Measurements from ENCODE around the gene TAC4. TPM values are rescaled to one million over a fixed set of nuclear protein-coding genes. Genes with fewer than 3 reads are reported as not detected.

The TAC4 gene
- total and polyA plus RNA-seq, 2 of the 13 experiments (the other 11 are each of a cell fraction or from before 2014, with no cell fraction given) = not detected

DNA sequence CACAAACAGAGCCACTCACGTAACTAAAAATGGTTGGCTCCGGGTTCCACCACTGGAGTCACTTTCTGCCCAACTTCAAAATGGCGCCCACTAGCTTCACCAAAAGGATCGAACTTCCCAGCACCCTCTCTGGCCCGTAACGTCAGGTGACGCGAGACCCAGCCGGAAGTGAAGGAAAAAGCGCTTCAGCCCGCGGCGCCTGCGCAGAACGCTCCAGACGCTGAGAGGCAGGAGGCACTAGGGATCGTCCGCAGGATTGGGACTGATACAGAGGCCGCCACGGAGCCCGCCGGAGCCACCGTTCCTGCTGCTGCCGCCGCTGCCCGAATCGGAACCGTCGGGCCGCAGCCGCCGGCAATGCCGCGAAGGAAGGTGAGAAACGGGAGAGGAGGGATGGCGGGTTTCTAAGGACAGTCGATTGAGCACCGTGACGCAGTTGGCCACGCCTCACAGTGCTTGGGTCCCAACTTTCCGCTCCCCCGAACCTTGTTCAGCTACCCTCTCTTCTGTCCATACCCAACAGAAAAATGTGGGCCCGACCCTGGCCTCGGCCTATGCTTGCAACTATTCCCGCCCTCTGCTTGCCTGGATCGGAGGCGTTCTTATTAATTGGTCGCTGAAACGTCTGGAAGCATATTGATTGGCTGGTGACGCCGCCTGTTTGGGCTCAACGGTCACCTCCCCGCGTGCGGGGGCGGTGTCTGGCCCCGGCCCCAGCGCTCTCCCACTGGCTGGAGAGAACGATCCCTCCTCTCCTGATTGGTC, 59.2 kb downstream of the TAC4 start, which contains the start of gene KAT7 (continued):
- TF ChIP-seq, protein P1, sequence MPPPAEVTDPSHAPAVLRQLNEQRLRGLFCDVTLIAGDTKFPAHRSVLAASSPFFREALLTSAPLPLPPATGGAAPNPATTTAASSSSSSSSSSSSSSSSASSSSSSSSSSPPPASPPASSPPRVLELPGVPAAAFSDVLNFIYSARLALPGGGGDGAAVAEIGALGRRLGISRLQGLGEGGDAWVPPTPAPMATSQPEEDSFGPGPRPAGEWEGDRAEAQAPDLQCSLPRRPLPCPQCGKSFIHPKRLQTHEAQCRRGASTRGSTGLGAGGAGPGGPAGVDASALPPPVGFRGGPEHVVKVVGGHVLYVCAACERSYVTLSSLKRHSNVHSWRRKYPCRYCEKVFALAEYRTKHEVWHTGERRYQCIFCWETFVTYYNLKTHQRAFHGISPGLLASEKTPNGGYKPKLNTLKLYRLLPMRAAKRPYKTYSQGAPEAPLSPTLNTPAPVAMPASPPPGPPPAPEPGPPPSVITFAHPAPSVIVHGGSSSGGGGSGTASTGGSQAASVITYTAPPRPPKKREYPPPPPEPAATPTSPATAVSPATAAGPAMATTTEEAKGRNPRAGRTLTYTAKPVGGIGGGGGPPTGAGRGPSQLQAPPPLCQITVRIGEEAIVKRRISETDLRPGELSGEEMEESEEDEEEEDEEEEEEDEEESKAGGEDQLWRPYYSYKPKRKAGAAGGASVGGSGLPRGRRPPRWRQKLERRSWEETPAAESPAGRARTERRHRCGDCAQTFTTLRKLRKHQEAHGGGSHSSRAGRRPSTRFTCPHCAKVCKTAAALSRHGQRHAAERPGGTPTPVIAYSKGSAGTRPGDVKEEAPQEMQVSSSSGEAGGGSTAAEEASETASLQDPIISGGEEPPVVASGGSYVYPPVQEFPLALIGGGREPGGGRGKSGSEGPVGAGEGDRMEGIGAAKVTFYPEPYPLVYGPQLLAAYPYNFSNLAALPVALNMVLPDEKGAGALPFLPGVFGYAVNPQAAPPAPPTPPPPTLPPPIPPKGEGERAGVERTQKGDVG (CRISPR knock-in tag; IDR thresholded peaks at IDR 0.05; ENCODE audit: borderline replicate concordance) = peak; percentile 68; the same call in 1 of the 2 replicates
- TF ChIP-seq GATA4 (IDR thresholded peaks at IDR 0.05; ENCODE audit: borderline replicate concordance, low read depth) (0 out of 2 replicates have a peak, but pooled peaks have one; percentile 47), ZNF567 (CRISPR knock-in tag; IDR thresholded peaks at IDR 0.05; ENCODE audit: borderline replicate concordance) (peak; percentile 82), PRPF4 (IDR thresholded peaks at IDR 0.05; ENCODE audit: low read depth, low read length, poor library complexity, severe bottlenecking) (no peak), HCFC1 (IDR thresholded peaks at IDR 0.05; ENCODE audit: low read depth, low read length) (peak; percentile 92), TRIM24 (CRISPR knock-in tag; IDR thresholded peaks at IDR 0.05) (no peak), ZNF83 (CRISPR knock-in tag; IDR thresholded peaks at IDR 0.05; ENCODE audit: borderline replicate concordance) (peak; percentile 92; the same call in 1 of the 2 replicates), ZFP82 (CRISPR knock-in tag; IDR thresholded peaks at IDR 0.05; ENCODE audit: borderline replicate concordance) (no peak; the same call in 1 of the 2 replicates), ZFP36L1 (CRISPR knock-in tag; IDR thresholded peaks at IDR 0.05) (peak; percentile 96), HOXD1 (CRISPR knock-in tag; IDR thresholded peaks at IDR 0.05) (peak; percentile 70), SRSF1 (optimal IDR thresholded peaks at IDR 0.05; ENCODE audit: low read depth, low read length) (peak; percentile 93), KMT2B (CRISPR knock-in tag; IDR thresholded peaks at IDR 0.05) (peak; percentile 89), MED1 (CRISPR knock-in tag; IDR thresholded peaks at IDR 0.05) (peak; percentile 39)
- TF ChIP-seq, protein P2, sequence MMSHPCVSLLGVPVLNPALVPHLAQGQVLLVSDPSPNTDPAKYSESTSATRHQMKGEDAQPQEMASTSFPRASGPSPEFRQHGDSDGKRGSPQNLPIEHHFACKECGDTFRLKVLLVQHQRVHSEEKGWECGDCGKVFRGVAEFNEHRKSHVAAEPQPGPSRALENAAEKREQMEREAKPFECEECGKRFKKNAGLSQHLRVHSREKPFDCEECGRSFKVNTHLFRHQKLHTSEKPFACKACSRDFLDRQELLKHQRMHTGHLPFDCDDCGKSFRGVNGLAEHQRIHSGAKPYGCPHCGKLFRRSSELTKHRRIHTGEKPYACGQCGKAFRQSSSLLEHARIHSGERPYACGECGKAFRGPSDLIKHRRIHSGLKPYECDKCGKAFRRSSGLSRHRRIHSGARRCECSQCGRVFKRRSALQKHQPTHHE (CRISPR knock-in tag; IDR thresholded peaks at IDR 0.05; ENCODE audit: borderline replicate concordance) = no peak; the same call in 1 of the 2 replicates
- TF ChIP-seq, protein P3, sequence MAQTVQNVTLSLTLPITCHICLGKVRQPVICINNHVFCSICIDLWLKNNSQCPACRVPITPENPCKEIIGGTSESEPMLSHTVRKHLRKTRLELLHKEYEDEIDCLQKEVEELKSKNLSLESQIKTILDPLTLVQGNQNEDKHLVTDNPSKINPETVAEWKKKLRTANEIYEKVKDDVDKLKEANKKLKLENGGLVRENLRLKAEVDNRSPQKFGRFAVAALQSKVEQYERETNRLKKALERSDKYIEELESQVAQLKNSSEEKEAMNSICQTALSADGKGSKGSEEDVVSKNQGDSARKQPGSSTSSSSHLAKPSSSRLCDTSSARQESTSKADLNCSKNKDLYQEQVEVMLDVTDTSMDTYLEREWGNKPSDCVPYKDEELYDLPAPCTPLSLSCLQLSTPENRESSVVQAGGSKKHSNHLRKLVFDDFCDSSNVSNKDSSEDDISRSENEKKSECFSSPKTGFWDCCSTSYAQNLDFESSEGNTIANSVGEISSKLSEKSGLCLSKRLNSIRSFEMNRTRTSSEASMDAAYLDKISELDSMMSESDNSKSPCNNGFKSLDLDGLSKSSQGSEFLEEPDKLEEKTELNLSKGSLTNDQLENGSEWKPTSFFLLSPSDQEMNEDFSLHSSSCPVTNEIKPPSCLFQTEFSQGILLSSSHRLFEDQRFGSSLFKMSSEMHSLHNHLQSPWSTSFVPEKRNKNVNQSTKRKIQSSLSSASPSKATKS (CRISPR knock-in tag; IDR thresholded peaks at IDR 0.05) = no peak
- TF ChIP-seq, protein P4, sequence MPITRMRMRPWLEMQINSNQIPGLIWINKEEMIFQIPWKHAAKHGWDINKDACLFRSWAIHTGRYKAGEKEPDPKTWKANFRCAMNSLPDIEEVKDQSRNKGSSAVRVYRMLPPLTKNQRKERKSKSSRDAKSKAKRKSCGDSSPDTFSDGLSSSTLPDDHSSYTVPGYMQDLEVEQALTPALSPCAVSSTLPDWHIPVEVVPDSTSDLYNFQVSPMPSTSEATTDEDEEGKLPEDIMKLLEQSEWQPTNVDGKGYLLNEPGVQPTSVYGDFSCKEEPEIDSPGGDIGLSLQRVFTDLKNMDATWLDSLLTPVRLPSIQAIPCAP (CRISPR knock-in tag; IDR thresholded peaks at IDR 0.05; ENCODE audit: low read depth) = no peak
- TF ChIP-seq, protein P5, sequence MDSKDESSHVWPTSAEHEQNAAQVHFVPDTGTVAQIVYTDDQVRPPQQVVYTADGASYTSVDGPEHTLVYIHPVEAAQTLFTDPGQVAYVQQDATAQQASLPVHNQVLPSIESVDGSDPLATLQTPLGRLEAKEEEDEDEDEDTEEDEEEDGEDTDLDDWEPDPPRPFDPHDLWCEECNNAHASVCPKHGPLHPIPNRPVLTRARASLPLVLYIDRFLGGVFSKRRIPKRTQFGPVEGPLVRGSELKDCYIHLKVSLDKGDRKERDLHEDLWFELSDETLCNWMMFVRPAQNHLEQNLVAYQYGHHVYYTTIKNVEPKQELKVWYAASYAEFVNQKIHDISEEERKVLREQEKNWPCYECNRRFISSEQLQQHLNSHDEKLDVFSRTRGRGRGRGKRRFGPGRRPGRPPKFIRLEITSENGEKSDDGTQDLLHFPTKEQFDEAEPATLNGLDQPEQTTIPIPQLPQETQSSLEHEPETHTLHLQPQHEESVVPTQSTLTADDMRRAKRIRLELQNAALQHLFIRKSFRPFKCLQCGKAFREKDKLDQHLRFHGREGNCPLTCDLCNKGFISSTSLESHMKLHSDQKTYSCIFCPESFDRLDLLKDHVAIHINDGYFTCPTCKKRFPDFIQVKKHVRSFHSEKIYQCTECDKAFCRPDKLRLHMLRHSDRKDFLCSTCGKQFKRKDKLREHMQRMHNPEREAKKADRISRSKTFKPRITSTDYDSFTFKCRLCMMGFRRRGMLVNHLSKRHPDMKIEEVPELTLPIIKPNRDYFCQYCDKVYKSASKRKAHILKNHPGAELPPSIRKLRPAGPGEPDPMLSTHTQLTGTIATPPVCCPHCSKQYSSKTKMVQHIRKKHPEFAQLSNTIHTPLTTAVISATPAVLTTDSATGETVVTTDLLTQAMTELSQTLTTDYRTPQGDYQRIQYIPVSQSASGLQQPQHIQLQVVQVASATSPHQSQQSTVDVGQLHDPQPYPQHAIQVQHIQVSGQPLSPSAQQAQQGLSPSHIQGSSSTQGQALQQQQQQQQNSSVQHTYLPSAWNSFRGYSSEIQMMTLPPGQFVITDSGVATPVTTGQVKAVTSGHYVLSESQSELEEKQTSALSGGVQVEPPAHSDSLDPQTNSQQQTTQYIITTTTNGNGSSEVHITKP (CRISPR knock-in tag; IDR thresholded peaks at IDR 0.05; ENCODE audit: low read depth) = peak; percentile 90

All from HepG2 (cell line).